Memory B cell (primary cell): ENCODE measurements around the gene MARK4.
"Not testable (repeated sequence)": the region's sequence is repeated elsewhere in the genome, so short reads cannot be mapped to it uniquely, and the experiment has no call there.

Source experiments
- ATAC-seq: fragments of 150-1000 bp; cut with Tn5 transposase; 2 replicates; pipeline ENCODE4 v1.10.0; 2021; ENCODE audit warnings: low read depth, mild to moderate bottlenecking, moderate library complexity
- DNase-seq, 2 donors: peaks; one replicate each; pipeline ENCODE4 v3.0.0; 2022; ENCODE audit warnings: low spot score in 2 of 2
- H3K27ac Mint-ChIP-seq: one replicate; pipeline ENCODE4 v1.8.0; 2022; ENCODE audit warnings: mild to moderate bottlenecking, moderate library complexity, mixed read lengths
- H3K27me3 Mint-ChIP-seq: one replicate; pipeline ENCODE4 v1.8.0; 2022; ENCODE audit warnings: mixed read lengths
- H3K36me3 Mint-ChIP-seq: one replicate; pipeline ENCODE4 v1.8.0; 2022; ENCODE audit warnings: mild to moderate bottlenecking, mixed read lengths
- H3K4me1 Mint-ChIP-seq: one replicate; pipeline ENCODE4 v1.8.0; 2022; ENCODE audit warnings: mixed read lengths
- H3K4me3 Mint-ChIP-seq: one replicate; pipeline ENCODE4 v1.8.0; 2022; ENCODE audit warnings: mild to moderate bottlenecking, moderate library complexity, mixed read lengths
- H3K9me3 Mint-ChIP-seq: one replicate; pipeline ENCODE4 v1.8.0; 2022; ENCODE audit warnings: mixed read lengths

The MARK4 gene

DNA sequence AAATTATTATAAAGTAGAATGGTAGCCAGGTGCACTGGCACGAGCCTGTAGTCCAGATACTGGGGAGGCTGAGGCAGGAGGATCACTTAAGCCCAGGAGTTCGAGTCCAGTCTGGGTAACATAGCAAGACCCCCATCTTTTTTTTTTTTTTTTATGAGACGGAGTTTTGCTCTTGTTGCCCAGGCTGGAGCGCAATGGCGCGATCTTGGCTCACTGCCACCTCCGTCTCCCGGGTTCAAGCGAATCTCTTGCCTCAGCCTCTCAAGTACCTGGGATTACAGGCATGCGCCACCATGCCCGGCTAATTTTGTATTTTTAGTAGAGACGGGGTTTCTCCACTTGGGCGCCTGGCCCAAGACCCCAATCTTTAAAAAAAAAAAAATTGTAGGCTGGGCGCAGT lies 61.2 kb downstream of the MARK4 start:
- not testable (repeated sequence) for ATAC-seq, DNase-seq, H3K36me3 Mint-ChIP-seq, H3K4me3 Mint-ChIP-seq, H3K27ac Mint-ChIP-seq, H3K9me3 Mint-ChIP-seq, H3K4me1 Mint-ChIP-seq
- peaks cover 17% of the 10 kb centered on the region for H3K27me3 Mint-ChIP-seq

DNA sequence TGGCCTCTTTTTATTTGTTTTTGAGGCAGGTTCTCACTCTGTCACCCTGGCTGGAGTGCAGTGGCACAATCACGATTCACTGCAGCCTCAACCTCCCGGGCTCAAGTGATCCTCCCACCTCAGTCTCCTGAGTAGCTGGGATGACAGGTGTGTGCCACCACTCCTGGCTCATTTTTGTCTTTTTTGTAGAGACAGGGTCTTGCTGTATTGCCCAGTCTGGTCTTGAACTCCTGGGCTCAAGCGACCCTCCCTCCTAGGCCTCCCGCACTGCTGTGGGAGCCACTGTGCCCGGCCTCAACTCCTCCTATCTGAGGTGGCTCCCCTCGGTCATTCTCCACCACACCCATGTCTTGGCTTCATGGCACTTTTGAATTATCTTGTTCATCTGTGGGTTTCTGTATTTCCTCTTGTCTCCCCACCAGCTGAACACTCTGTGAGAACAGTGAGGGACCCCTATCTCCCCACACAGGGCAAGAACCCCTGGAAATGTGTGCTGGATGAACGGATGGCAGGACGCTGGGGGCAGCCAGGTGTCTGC lies 63.7 kb downstream of the MARK4 start:
- Mint-ChIP-seq H3K36me3 (peaks cover 5% of the 10 kb centered on the region), H3K4me1 (no peaks in the 10 kb centered on the region), H3K9me3 (no peaks in the 10 kb centered on the region), H3K4me3 (no peak overlapping the region), H3K27ac (no peak overlapping the region), H3K27me3 (peaks cover 21% of the 10 kb centered on the region)
- ATAC-seq (no peak), DNase-seq (no peak)

DNA sequence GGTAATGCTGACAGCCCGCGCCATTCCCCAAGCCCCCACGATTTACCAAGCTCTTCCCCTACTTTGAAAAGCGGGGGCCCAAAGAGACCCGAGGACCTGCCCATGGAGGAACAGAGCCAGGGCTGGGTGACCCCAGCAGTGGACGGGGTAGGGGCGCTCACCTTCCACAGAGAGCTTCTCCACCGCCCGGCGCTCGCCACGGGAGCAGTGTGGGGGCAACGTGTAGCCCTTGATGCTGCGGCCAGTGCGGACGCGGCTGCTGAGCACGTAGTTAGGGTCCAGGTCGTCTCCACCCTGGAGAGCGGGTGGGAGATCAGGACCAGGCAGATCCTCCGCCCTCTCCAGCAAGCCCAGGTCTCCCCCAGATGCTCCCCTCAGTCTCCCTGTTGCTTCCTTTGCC lies 64.2 kb downstream of the MARK4 start:
- DNase-seq (no peak), ATAC-seq (no peak)
- Mint-ChIP-seq H3K9me3 (no peaks in the 10 kb centered on the region), H3K27ac (no peak overlapping the region), H3K36me3 (peaks cover 5% of the 10 kb centered on the region), H3K27me3 (peaks cover 21% of the 10 kb centered on the region), H3K4me3 (no peak overlapping the region), H3K4me1 (no peaks in the 10 kb centered on the region)

DNA sequence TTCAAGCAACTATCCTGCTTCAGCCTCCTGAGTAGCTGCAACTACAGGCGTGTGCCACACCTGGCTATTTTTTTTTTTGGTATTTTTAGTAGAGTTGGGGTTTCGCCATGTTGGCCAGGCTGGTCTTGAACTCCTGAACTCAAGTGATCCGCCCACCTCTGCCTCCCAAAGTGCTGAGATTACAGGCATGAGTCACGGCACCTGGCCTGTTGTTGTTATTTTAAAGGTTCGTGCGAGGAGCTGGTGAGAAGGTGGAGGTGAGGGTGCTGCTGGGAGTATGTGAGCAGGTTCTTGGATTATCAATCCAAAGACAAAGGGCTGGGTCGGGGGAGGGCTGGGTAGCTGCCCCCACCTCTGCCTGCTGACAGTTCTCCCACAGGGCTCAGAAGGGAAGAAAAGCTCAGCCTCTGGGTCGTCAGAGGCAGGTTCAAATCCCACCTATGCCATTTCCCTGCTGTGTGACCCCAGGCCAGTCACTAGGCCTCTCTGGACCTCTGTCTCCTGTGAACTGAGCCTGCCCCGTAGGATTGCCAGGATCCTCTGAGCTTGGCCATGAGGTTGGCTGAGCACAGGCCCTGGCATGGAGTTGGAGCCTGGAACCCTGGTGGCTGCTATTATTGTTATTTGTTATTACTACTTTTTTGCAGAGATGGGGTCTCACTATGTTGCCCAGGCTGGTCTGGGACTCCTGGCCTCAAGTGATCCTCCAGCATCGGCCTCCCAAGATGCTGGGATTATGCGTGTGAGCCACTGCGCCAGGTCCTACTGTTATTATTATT lies 70.1 kb downstream of the MARK4 start:
- H3K27ac Mint-ChIP-seq = no peak overlapping the region
- H3K9me3 Mint-ChIP-seq = no peaks in the 10 kb centered on the region
- peaks cover 22% of the 10 kb centered on the region for H3K27me3 Mint-ChIP-seq
- ATAC-seq (no peak), DNase-seq (no peak)
- H3K4me3 Mint-ChIP-seq = no peak overlapping the region
- H3K36me3 Mint-ChIP-seq = peaks cover 3% of the 10 kb centered on the region
- H3K4me1 Mint-ChIP-seq = peaks cover 1% of the 10 kb centered on the region

DNA sequence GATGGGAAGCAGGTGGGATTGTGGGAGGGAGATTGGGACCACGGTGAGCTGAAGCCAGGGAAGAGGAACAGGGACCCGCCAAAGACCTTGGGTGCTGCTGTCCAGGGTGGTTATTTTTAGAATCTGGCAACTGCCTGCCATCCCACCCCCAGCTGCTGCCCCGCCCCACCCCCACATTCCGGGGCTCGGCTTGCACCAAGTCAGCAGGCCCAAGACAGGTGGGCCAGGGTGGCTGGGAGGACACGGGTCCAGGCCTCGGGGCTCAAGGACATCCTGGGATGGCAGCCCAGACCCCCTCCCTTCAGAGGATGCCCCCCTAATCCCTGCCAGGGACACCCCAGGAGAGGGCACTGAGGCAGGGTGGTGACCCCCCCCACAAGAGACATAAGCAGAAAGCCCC lies 70.8 kb downstream of the MARK4 start:
- no peak overlapping the region for H3K27ac Mint-ChIP-seq
- no peak for ATAC-seq
- peaks cover 4% of the 10 kb centered on the region for H3K4me1 Mint-ChIP-seq
- no peaks in the 10 kb centered on the region for H3K36me3 Mint-ChIP-seq
- no peak overlapping the region for H3K4me3 Mint-ChIP-seq
- H3K27me3 Mint-ChIP-seq = peaks cover 20% of the 10 kb centered on the region
- no peaks in the 10 kb centered on the region for H3K9me3 Mint-ChIP-seq
- no peak for DNase-seq

DNA sequence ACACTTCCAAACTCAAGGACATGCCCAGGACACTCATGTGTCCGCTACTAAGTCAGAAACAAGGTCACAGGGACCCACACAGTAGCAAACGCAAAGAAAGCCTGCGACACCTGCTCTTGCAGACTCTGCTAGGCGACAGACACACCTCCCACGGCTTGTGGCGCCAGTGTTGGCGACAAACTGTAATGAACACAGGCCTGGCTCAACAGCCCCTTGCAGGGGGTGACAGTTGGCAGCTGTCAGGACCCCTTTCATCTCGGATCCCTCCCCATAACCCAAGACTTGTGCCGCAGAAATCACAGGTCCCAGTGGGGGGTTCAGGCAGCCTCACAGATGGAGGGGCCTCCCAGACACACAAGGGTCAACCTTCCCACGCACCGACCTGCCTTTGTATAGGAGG lies 71.2 kb downstream of the MARK4 start:
- Mint-ChIP-seq H3K9me3 (no peaks in the 10 kb centered on the region), H3K4me1 (peaks cover 4% of the 10 kb centered on the region), H3K27ac (no peak overlapping the region), H3K27me3 (peaks cover 19% of the 10 kb centered on the region), H3K4me3 (no peak overlapping the region), H3K36me3 (no peaks in the 10 kb centered on the region)
- no peak for ATAC-seq
- DNase-seq = no peak

DNA sequence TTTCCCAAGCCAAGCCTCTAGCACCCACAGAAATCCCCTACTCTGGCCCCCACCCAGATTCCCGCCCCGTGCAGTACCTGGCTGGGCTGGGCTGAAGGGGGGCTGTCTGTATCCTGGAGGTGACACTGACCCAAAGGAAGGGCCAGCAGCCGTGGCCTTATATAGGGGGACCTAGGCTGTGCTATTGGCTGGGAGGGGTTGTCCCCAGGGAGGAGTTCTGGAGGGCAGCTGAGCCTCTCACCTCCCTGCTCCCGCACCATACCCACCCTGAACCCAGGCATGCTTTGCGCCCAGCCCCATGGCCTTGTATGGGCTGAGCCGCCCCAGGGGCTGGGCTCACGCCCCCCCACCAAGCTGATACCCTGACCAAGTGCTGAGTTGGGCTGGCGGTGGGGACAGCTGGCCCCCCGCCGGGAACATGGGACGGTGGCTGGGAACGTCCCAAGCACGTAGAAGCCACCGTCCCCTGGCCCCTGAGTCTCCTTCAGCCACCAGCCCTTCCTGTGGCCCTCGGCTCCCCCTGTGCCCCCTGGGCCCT lies 71.7 kb downstream of the MARK4 start, which contains the start of gene CKM:
CKM (minus strand) TSS at position 132 of the 538 bp plus-strand sequence. CDS start 3,162 bp downstream, outside the sequence.
- Mint-ChIP-seq H3K4me1 (peaks cover 4% of the 10 kb centered on the region), H3K4me3 (no peak within 1 kb of the TSS), H3K36me3 (no peaks in the 10 kb centered on the region), H3K27me3 (peaks cover 15% of the 10 kb centered on the region), H3K9me3 (no peaks in the 10 kb centered on the region), H3K27ac (no peak within 1 kb of the TSS)
- no peak for DNase-seq
- ATAC-seq = no peak

DNA sequence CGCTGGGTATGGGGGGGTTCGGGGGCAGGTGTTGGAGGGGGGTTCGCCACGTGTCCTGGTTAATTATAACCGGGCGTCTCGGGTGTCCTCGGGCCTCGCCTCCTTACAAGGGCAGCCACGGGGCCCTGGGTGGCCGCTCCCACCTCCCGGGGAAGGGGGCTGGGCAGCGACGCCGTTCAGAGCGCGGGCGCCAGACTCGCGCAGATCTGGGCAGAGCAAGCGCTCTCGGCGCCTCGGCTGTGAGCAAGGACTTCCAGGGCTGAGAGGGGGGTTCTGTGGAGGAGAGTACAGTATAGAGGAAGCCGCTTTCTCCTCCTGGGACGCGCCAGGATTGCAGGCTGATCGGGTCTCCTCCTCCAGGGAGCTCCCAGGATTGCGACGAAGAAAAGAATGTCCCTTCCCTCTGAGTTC lies 72.6 kb downstream of the MARK4 start:
- ATAC-seq = no peak
- Mint-ChIP-seq H3K36me3 (no peaks in the 10 kb centered on the region), H3K27ac (no peak overlapping the region), H3K27me3 (peaks cover 17% of the 10 kb centered on the region), H3K4me1 (peaks cover 4% of the 10 kb centered on the region), H3K4me3 (no peak overlapping the region), H3K9me3 (no peaks in the 10 kb centered on the region)
- no peak for DNase-seq

DNA sequence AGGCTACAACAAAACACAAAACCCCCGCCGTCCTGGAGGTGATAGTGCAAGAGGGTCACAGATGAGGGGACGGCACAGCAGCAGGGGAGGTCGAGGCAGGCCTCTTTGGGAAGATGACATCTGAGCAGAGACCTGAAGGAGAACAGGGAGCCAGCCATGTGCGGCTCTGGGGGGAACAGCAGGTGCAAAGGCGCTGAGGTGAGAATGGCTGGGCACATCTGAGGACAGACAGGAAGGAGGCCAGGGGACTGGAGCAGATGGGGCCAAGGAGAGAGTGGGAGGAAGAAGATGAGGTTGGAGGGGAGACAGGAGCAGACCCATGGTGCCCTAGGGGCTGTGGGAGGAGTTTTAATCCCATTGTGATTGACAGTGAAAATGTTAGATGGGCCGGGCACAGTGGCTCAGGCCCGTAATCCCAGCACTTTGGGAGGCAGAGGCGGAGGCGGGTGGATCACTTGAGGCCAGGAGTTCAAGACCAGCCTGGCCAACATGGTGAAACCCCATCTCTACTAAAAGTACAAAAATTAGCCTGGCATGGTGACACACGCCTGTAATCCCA lies 73.4 kb downstream of the MARK4 start:
- no peaks in the 10 kb centered on the region for H3K9me3 Mint-ChIP-seq
- no peak overlapping the region for H3K4me3 Mint-ChIP-seq
- ATAC-seq (no peak), DNase-seq (no peak)
- H3K36me3 Mint-ChIP-seq = no peaks in the 10 kb centered on the region
- peaks cover 17% of the 10 kb centered on the region for H3K27me3 Mint-ChIP-seq
- H3K27ac Mint-ChIP-seq = no peak overlapping the region
- peaks cover 4% of the 10 kb centered on the region for H3K4me1 Mint-ChIP-seq

DNA sequence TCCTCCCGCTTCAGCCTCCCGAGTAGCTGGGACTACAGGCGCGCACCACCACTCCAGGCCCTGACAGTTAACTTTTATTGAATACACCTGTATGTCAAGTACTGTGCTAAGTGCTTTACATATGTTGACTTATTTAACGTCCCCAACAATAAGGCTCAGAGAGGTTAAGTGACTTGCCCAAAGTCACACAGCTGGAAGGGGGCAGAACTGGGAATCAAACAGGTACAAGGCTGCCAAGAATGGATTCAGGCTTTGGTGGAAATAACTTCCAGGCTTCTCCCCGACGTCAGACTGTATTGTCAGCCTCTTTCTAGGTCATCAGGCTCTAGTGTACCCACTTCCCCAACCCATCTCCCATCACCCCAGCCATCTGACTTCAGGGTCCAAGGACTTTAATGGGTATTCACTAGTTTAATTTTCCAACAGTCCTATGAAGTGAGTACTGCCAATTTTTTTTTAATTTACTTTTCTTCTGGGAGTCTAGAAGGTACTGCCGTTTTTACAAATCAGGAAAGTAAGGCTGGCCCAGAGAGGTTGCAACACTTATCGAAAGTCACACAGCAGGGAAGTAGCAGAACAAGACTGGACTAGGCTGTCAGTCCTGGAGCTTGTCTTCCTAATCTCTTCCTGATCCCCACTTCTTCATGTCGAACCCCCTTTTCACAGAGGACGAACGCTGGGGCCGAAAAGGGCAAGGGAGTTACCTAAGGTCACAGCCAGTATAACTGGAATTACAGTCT lies 76.5 kb downstream of the MARK4 start:
- H3K27ac Mint-ChIP-seq = no peak overlapping the region
- H3K36me3 Mint-ChIP-seq = no peaks in the 10 kb centered on the region
- ATAC-seq = no peak
- peaks cover 20% of the 10 kb centered on the region for H3K27me3 Mint-ChIP-seq
- H3K9me3 Mint-ChIP-seq = no peaks in the 10 kb centered on the region
- peaks cover 4% of the 10 kb centered on the region for H3K4me1 Mint-ChIP-seq
- no peak for DNase-seq
- H3K4me3 Mint-ChIP-seq = no peak overlapping the region

DNA sequence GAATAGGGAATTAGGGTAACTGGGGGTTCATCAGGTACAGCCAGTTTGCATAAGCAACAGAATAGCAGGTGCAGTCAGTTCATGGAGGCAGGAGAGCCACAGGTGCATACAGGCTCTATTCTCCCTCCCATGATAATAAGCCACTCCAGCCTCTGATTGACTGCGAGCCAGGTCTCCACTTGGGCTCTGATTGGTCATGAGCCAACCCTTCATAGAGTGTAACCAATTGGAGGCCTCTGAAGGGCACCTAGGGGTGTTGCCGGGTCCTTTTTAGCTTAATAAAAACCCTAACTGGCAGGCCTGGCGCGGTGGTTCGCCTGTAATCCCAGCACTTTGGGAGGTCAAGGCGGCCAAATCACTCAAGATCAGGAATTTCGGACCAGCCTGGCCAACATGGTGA lies 80.3 kb downstream of the MARK4 start:
- Mint-ChIP-seq H3K4me3 (no peak overlapping the region), H3K4me1 (peaks cover 1% of the 10 kb centered on the region), H3K9me3 (no peaks in the 10 kb centered on the region), H3K36me3 (no peaks in the 10 kb centered on the region), H3K27ac (no peak overlapping the region), H3K27me3 (peaks cover 13% of the 10 kb centered on the region)
- ATAC-seq (no peak), DNase-seq (no peak)

DNA sequence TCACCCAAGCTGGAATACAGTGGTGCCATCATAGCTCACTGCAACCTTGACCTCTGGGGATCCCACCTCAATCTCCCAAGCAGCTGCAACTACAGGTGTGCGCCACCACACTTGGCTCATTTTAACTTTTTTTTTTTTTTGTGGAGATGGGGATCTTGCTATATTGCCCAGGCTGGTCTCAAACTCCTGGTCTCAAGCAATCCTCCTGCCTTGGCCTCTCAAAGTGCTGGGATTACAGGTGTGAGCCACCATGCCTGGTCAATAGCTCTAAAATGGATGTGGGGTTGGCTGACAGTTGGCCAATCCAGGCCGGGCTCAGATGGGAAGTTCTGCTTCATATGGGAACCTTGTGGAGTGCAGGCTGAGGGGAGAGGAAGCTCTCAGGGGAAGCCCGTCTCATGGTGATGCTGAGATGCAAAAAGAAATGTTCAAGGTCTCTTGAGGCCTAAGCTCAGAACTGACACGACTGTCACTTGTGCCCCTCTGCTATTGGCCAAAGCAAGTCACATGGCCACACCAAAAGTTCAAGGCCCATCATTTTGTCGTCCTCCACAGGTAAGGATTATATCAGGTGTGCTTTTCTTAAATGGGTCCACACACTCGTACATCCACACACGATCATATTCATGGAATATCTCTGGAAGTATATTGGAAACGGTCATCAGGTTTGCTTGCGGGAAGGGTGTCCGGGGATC lies 82.7 kb downstream of the MARK4 start:
- Mint-ChIP-seq H3K4me3 (no peak overlapping the region), H3K27ac (no peak overlapping the region), H3K36me3 (no peaks in the 10 kb centered on the region), H3K27me3 (peaks cover 13% of the 10 kb centered on the region), H3K4me1 (peaks cover 3% of the 10 kb centered on the region), H3K9me3 (no peaks in the 10 kb centered on the region)
- ATAC-seq (no peak), DNase-seq (no peak)

DNA sequence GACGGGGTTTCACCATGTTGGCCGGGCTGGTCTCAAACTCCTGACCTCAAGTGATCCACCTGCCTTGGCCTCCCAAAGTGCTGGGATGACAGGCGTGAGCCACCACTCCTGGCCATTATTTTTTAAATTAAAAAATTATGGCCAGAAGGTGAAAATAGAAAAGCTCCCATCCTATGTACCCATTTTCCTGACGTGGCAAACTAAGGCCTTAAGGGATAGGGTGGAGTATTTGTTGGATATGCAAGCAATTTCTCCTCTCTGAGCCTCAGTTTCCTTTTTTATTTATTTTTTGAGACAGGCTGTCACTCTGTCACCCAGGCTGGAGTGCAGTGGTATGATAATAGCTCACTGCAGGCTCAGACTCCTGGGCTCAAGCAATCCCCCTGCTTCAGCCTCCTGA lies 83.8 kb downstream of the MARK4 start:
- H3K4me3 Mint-ChIP-seq, H3K27ac Mint-ChIP-seq, DNase-seq, H3K4me1 Mint-ChIP-seq, ATAC-seq, H3K36me3 Mint-ChIP-seq, H3K9me3 Mint-ChIP-seq: not testable (repeated sequence)
- peaks cover 16% of the 10 kb centered on the region for H3K27me3 Mint-ChIP-seq
